Osteoblast (primary cell): ENCODE data around the gene WDR37. TPM values are rescaled to one million over a fixed set of nuclear protein-coding genes. Genes with fewer than 3 reads are reported as not detected.

ENCODE experiments used
- DNase-seq: peaks from one replicate; pipeline ENCODE4 v3.0.0; 2011; ENCODE audit warnings: low spot score, mixed read lengths; ENCODE audit not compliant: insufficient read length; ENCODE audit errors: missing footprints
- H2AFZ ChIP-seq: 2 replicates; pipeline ENCODE4 v1.6.0; 2011; ENCODE audit warnings: mild to moderate bottlenecking, low read length
- H3K27ac ChIP-seq: 2 replicates; pipeline ENCODE4 v1.5.1; 2011; ENCODE audit warnings: mild to moderate bottlenecking, low read depth, low read length, moderate library complexity
- H3K27me3 ChIP-seq: 2 replicates; pipeline ENCODE4 v1.6.0; 2012; ENCODE audit warnings: mild to moderate bottlenecking, control low read depth, inconsistent platforms, low read length, moderate library complexity; ENCODE audit not compliant: insufficient read depth
- H3K36me3 ChIP-seq: 2 replicates; pipeline ENCODE4 v1.5.1; 2011; ENCODE audit warnings: mild to moderate bottlenecking, low read length, control low read depth, moderate library complexity; ENCODE audit not compliant: insufficient read depth
- H3K4me1 ChIP-seq: 2 replicates; pipeline ENCODE4 v1.5.1; 2011; ENCODE audit warnings: mild to moderate bottlenecking, low read length, control low read depth, moderate library complexity; ENCODE audit not compliant: insufficient read depth
- H3K4me2 ChIP-seq: 2 replicates; pipeline ENCODE4 v1.6.0; 2011; ENCODE audit warnings: mild to moderate bottlenecking, low read length; ENCODE audit not compliant: insufficient read depth
- H3K4me3 ChIP-seq: fragments of 200-600 bp; sonication (generic); 3 replicates; pipeline ENCODE4 v1.5.1; 2012; ENCODE audit warnings: mild to moderate bottlenecking, low read length, inconsistent platforms; ENCODE audit not compliant: insufficient read depth
- H3K79me2 ChIP-seq: 2 replicates; pipeline ENCODE4 v1.6.0; 2012; ENCODE audit warnings: mild to moderate bottlenecking, low read length, control low read depth, inconsistent platforms; ENCODE audit not compliant: insufficient read depth
- H3K9me3 ChIP-seq: 2 replicates; pipeline ENCODE4 v1.5.1; 2011; ENCODE audit warnings: low read depth, low read length, control low read depth
- H4K20me1 ChIP-seq: 2 replicates; pipeline ENCODE4 v1.6.0; 2012; ENCODE audit warnings: mild to moderate bottlenecking, low read length, control low read depth; ENCODE audit not compliant: insufficient read depth
- total RNA-seq: library from RNA; depleted of rRNA; stranded (reverse); fragments of >200 nt; gene quantifications from 2 replicates; pipeline ENCODE4 v1.2.3, GENCODE V29; 2012
- TF ChIP-seq, protein P1 (sequence below): IDR thresholded peaks from 2 replicates; pipeline ENCODE4 v1.5.1; 2011; ENCODE audit warnings: mild to moderate bottlenecking, low read depth, low read length, moderate library complexity; ENCODE audit errors: extremely low read depth

Gene WDR37
- total RNA-seq, 1 donor: 18.8 TPM

DNA sequence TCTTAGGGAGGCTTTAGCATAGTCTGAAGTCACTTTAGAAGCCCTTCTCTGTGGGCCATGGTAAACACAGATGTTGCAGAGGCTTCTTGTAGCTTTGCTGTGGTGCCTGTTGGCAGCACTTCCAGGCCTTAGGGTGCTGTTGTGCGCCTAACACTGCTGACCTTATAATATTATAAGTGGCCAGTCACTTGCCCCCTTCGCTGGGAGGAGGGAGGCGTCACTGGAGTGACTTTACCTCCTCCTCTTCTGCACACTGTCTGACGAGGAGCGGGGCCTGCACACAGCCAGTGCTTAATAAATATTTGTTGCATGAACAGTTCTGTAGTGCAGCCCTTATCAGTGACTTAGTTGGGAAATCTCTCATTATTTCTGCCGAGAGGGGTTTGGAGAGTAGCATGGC lies 63.3 kb downstream of the WDR37 start:
- Histone ChIP-seq H3K79me2 (peaks cover 12% of the 10 kb centered on the region), H3K4me2 (no peak overlapping the region), H3K4me1 (no peaks in the 10 kb centered on the region), H3K27me3 (no peaks in the 10 kb centered on the region), H2AFZ (no peak overlapping the region), H3K9me3 (no peaks in the 10 kb centered on the region), H3K27ac (no peak overlapping the region), H3K4me3 (no peak overlapping the region), H3K36me3 (peaks cover 69% of the 10 kb centered on the region), H4K20me1 (peaks cover 14% of the 10 kb centered on the region)
- TF ChIP-seq, protein P1, sequence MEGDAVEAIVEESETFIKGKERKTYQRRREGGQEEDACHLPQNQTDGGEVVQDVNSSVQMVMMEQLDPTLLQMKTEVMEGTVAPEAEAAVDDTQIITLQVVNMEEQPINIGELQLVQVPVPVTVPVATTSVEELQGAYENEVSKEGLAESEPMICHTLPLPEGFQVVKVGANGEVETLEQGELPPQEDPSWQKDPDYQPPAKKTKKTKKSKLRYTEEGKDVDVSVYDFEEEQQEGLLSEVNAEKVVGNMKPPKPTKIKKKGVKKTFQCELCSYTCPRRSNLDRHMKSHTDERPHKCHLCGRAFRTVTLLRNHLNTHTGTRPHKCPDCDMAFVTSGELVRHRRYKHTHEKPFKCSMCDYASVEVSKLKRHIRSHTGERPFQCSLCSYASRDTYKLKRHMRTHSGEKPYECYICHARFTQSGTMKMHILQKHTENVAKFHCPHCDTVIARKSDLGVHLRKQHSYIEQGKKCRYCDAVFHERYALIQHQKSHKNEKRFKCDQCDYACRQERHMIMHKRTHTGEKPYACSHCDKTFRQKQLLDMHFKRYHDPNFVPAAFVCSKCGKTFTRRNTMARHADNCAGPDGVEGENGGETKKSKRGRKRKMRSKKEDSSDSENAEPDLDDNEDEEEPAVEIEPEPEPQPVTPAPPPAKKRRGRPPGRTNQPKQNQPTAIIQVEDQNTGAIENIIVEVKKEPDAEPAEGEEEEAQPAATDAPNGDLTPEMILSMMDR: no peak
- DNase-seq: no peak

DNA sequence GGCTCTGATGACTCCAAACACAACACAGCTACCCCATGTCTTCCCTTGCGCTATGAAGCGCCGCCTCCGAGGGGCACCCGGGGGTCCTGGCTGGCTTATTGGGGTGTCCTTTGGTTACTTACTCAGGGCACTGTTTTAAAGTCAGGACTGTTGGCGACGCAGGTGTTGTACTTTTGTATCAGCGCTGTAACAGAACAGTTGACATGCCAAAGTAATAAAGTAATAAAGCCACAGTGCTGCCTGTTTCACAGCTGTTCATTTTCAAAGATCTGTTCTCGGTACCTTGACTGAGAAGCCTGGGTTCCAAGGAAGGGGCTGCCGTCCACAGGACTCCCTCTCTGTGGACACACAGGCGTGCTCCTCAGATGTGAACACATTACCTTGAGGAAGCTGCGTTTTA lies 64.1 kb downstream of the WDR37 start:
- H4K20me1 ChIP-seq: peaks cover 14% of the 10 kb centered on the region
- H3K4me3 ChIP-seq: no peak overlapping the region
- no peak overlapping the region for H3K4me2 ChIP-seq
- peaks cover 12% of the 10 kb centered on the region for H3K79me2 ChIP-seq
- H3K27ac ChIP-seq: no peak overlapping the region
- H3K9me3 ChIP-seq: no peaks in the 10 kb centered on the region
- peaks cover 71% of the 10 kb centered on the region for H3K36me3 ChIP-seq
- H3K4me1 ChIP-seq: no peaks in the 10 kb centered on the region
- no peaks in the 10 kb centered on the region for H3K27me3 ChIP-seq
- TF ChIP-seq, protein P1: no peak
- no peak overlapping the region for H2AFZ ChIP-seq
- DNase-seq: no peak

DNA sequence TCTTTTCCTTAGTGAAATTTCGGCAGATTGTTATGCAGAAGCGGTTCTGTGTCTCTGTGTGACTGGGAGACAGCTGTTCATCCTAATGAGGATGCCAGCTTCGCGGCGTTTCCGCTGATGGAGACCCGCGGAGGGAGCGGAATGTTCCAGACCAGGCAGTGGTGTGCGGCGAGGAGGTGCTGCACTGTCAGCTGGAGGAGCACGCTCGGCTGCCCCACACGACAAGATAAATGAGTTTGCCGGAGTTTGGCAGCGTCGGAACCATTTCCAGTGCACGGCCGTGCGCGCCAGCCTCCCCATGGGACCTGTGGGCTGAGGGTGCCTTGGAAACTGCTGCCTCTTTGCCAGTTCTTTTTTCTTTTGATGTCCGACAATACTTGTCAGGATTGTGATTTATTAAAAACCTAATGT lies 64.6 kb downstream of the WDR37 start:
- TF ChIP-seq, protein P1: no peak
- Histone ChIP-seq H3K4me2 (no peak overlapping the region), H3K27me3 (no peaks in the 10 kb centered on the region), H3K9me3 (no peaks in the 10 kb centered on the region), H3K79me2 (peaks cover 9% of the 10 kb centered on the region), H4K20me1 (peaks cover 14% of the 10 kb centered on the region), H3K4me1 (no peaks in the 10 kb centered on the region), H2AFZ (no peak overlapping the region), H3K4me3 (no peak overlapping the region), H3K27ac (no peak overlapping the region), H3K36me3 (peaks cover 72% of the 10 kb centered on the region)
- no peak for DNase-seq

DNA sequence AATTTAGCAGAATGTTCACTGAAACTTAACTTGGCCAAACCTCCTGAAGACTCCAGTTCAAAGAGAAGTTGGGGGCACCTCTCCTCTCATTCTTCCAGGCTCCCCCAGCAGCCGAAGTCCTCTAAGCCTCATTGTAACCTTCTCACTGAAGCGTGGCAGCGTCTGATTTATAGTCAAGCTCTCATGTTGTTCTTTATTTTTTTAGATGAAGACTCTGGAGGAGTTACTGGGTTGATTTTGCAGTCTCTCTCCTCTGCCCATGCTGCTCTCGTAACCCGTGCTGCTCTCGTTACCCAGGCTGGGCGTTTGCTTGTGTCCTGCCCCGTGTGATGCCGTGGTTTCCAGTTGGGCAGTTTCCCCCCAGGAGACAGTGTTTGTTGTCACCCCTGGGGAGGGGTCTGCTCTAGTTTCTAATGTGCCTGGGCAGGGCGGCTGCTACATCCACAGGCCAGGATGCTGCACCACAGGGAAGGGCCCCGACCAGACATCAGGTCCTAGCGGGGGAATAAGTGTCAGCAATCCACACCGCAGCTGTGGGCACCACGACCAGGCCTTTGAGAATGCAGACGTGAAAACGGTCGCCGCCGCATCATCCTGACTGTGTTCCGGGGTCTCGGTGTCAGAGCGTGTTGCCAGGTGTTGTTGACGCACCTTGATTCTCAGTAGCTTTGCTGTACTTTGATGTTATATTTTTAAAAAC lies 65.2 kb downstream of the WDR37 start:
- no peaks in the 10 kb centered on the region for H3K9me3 ChIP-seq
- no peak overlapping the region for H3K27ac ChIP-seq
- no peak overlapping the region for H2AFZ ChIP-seq
- H3K4me2 ChIP-seq: no peak overlapping the region
- peaks cover 9% of the 10 kb centered on the region for H3K79me2 ChIP-seq
- peaks cover 71% of the 10 kb centered on the region for H3K36me3 ChIP-seq
- no peak for DNase-seq
- H3K4me3 ChIP-seq: no peak overlapping the region
- TF ChIP-seq, protein P1: no peak
- H4K20me1 ChIP-seq: peaks cover 14% of the 10 kb centered on the region
- H3K4me1 ChIP-seq: no peaks in the 10 kb centered on the region
- H3K27me3 ChIP-seq: no peaks in the 10 kb centered on the region
